Esophagus squamous epithelium (tissue), 5 donors: ENCODE measurements around the gene ZFHX3. TPM values are rescaled to one million over a fixed set of nuclear protein-coding genes. Genes with fewer than 3 reads are reported as not detected.
A peak's percentile ranks its signal among the peaks of the same experiment; 100 is the strongest.

Experiments
- DNase-seq: peaks from one replicate; lab custom pipeline; 2025; lab: John Stamatoyannopoulos, UW
- H3K27ac ChIP-seq, 4 donors: fragments of 200-600 bp; sonication (generic); one replicate each; pipeline ENCODE4 v1.5.1; 2016 to 2019; ENCODE audit warnings: mild to moderate bottlenecking in 1 of 4
- H3K27me3 ChIP-seq, 4 donors: fragments of 200-600 bp; sonication (generic); 1 replicate in 3 of 4; 2 replicates in 1 of 4; pipeline versions ENCODE4 v1.5.1 to v1.6.0; 2017 to 2021; ENCODE audit warnings: antibody characterized with exemption in 1 of 4
- H3K36me3 ChIP-seq, 3 donors: fragments of 200-600 bp; sonication (generic); one replicate each; pipeline ENCODE4 v1.5.1; 2016 to 2019
- H3K4me1 ChIP-seq, 3 donors: fragments of 200-600 bp; sonication (generic); one replicate each; pipeline ENCODE4 v1.5.1; 2017 to 2019
- H3K4me3 ChIP-seq, 4 donors: fragments of 200-600 bp; sonication (generic); 1 replicate in 3 of 4; 2 replicates in 1 of 4; pipeline ENCODE4 v1.5.1; 2016 to 2019; ENCODE audit warnings: mild to moderate bottlenecking in 2 of 4, moderate library complexity in 1 of 4
- H3K9me3 ChIP-seq, 3 donors: fragments of 200-600 bp; sonication (generic); one replicate each; pipeline ENCODE4 v1.5.1; 2016 to 2019
- POLR2A ChIP-seq, 4 donors: fragments of 450-650 bp; IDR thresholded peaks; one replicate each; pipeline ENCODE4 v1.6.1; 2017; ENCODE audit warnings: antibody characterized with exemption in 4 of 4, mild to moderate bottlenecking in 4 of 4, moderate library complexity in 3 of 4
- WGBS, 2 donors: methylation state at CpG; one replicate each; pipeline ENCODE4 v1.1.5; 2018; 5-methylcytosine and 5-hydroxymethylcytosine counted together
- intact Hi-C: fragments of 100-400 bp; cut with DNase I; formaldehyde crosslinking; loops from one replicate; pipeline ENCODE4 v1.15.0; 2022
- total RNA-seq, 4 donors: library from RNA; depleted of rRNA; stranded (reverse); fragments of >200 nt; gene quantifications; one replicate each; pipeline ENCODE4 v1.1.0, GENCODE V29; 2016
- TF ChIP-seq, protein P1 (sequence below), 6 experiments: fragments of 450-650 bp in 4 of 6; fragments of 200-600 bp in 2 of 6; sonication (generic) in 2 of 6; IDR thresholded peaks; one replicate each; pipeline ENCODE4 v1.5.1; 2016 to 2019; ENCODE audit warnings: antibody characterized with exemption in 6 of 6, mild to moderate bottlenecking in 4 of 6, moderate library complexity in 4 of 6
- donor health status: DM: yes; HTN: yes; CAD: no.

ZFHX3 gene
- total RNA-seq, 4 donors from 2014 or later: 3.5 to 12.8 (median 4.5) TPM

GRCh38 chr16:72832621-72833248, 215.2 kb downstream of the ZFHX3 start:
- WGBS, 2 donors: 66 to 76% methylated on average over 8 to 9 of the region's 13 CpGs
- Histone ChIP-seq H3K36me3 (peaks cover 0 to 17% (median 0%) of the 10 kb centered on the region in 3 donors), H3K4me1 (peaks cover 0 to 10% (median 0%) of the 10 kb centered on the region in 3 donors), H3K9me3 (no peaks in the 10 kb centered on the region), H3K27ac (no peak overlapping the region), H3K4me3 (no peak overlapping the region), H3K27me3 (no peaks in the 10 kb centered on the region)
- DNase-seq: no peak
- TF ChIP-seq POLR2A (IDR thresholded peaks at IDR 0.05): no peak
- TF ChIP-seq, protein P1, sequence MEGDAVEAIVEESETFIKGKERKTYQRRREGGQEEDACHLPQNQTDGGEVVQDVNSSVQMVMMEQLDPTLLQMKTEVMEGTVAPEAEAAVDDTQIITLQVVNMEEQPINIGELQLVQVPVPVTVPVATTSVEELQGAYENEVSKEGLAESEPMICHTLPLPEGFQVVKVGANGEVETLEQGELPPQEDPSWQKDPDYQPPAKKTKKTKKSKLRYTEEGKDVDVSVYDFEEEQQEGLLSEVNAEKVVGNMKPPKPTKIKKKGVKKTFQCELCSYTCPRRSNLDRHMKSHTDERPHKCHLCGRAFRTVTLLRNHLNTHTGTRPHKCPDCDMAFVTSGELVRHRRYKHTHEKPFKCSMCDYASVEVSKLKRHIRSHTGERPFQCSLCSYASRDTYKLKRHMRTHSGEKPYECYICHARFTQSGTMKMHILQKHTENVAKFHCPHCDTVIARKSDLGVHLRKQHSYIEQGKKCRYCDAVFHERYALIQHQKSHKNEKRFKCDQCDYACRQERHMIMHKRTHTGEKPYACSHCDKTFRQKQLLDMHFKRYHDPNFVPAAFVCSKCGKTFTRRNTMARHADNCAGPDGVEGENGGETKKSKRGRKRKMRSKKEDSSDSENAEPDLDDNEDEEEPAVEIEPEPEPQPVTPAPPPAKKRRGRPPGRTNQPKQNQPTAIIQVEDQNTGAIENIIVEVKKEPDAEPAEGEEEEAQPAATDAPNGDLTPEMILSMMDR (IDR thresholded peaks at IDR 0.05): peak; percentile 80 to 99 (median 90)
- intact Hi-C loops: loop anchor here (5.0 to 10.0 kb wide), 2 partner anchors 212 to 365 kb away; partner anchors contain the start of gene ZFHX3

DNA sequence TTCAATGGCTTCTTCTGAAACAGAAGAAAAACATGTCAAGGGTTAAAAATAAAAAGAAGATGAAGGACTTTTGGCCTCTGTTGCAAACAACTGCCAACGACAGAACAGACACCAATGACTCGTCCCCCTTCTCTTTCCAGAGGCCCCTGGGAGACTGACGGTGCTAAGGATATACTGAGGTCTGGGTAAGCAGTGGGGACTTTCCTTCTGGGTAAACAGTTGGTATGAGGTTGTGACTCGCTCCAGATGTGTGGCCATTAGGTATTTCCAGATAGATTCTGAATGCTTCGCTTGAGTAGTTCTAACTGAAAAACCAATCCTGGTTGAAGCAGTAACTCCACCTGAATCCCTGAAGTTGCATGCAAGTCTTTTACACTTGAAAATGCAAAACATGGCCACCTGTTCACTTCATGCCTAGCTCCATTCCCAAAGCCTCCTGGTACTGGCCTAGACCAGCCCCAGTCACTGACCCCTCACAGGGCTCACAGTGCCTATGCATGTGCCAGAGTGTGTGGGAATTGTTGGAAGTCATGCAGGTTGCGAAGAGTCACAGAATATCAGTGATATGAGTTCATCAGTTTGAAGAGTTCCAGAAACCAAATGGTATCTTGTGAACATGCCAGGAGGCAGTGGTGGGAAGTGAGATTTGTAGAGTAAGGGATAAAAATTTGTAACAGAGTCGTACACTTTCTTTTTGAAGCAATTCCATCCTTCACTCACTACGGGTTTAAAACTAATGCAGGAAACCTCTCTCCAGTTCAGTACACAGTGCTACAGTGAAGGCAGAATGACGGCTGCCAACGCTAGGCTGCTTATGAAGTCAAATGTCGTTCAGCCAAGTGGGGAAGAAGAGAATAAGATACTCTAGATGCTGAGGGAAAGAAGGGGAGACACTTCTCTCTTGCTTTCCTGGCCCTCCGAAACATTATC, 217.8 kb downstream of the ZFHX3 start:
- TF ChIP-seq, protein P1 (IDR thresholded peaks at IDR 0.05): no peak
- no peak for TF ChIP-seq POLR2A (IDR thresholded peaks at IDR 0.05)
- intact Hi-C loops: loop anchor here (5.0 to 10.0 kb wide), 2 partner anchors 215 to 367 kb away; partner anchors contain the start of gene ZFHX3
- Histone ChIP-seq H3K27ac (no peak overlapping the region), H3K9me3 (no peaks in the 10 kb centered on the region), H3K4me1 (peaks cover 0 to 10% (median 0%) of the 10 kb centered on the region in 3 donors), H3K36me3 (peaks cover 0 to 23% (median 0%) of the 10 kb centered on the region in 3 donors), H3K4me3 (no peak overlapping the region), H3K27me3 (no peaks in the 10 kb centered on the region)
- DNase-seq: no peak
- WGBS, 2 donors: 72 to 76% methylated on average over 12 of the region's 12 CpGs

GRCh38 chr16:72827866-72828265, 220.1 kb downstream of the ZFHX3 start:
- Histone ChIP-seq H3K4me1 (peaks cover 0 to 7% (median 0%) of the 10 kb centered on the region in 3 donors), H3K9me3 (no peaks in the 10 kb centered on the region), H3K4me3 (no peak overlapping the region), H3K36me3 (peaks cover 0 to 23% (median 0%) of the 10 kb centered on the region in 3 donors), H3K27me3 (no peaks in the 10 kb centered on the region), H3K27ac (no peak overlapping the region)
- TF ChIP-seq POLR2A (IDR thresholded peaks at IDR 0.05): no peak
- TF ChIP-seq, protein P1 (IDR thresholded peaks at IDR 0.05): no peak
- DNase-seq: no peak
- intact Hi-C loops: no loop called here
- 80 to 83% methylated on average over 7 of the region's 7 CpGs for WGBS, 2 donors

- Histone ChIP-seq H3K4me1 (no peaks in the 10 kb centered on the region), H3K4me3 (no peak overlapping the region), H3K36me3 (peaks cover 0 to 23% (median 0%) of the 10 kb centered on the region in 3 donors), H3K27ac (no peak overlapping the region), H3K9me3 (no peaks in the 10 kb centered on the region), H3K27me3 (no peaks in the 10 kb centered on the region)
- 84 to 90% methylated on average over 11 of the region's 11 CpGs for WGBS, 2 donors
- intact Hi-C loops: no loop called here
- TF ChIP-seq, protein P1 (IDR thresholded peaks at IDR 0.05): no peak
- DNase-seq: no peak
Measured at GRCh38 chr16:72825912-72826621, 221.9 kb downstream of the ZFHX3 start.
